WTC11 (cell line): ENCODE data around the gene RAB17.

Source experiments
- FOXJ3 ChIP-seq: sonication (generic); formaldehyde crosslinking; IDR thresholded peaks from 2 replicates; pipeline ENCODE4 v1.9.0; 2021; ENCODE audit warnings: missing genetic modification reagents, mild to moderate bottlenecking, borderline replicate concordance
- JUN ChIP-seq: sonication (generic); formaldehyde crosslinking; IDR thresholded peaks from 2 replicates; pipeline ENCODE4 v1.8.0; 2023; ENCODE audit warnings: mild to moderate bottlenecking, missing genetic modification reagents
- MYBL2 ChIP-seq: sonication (generic); formaldehyde crosslinking; IDR thresholded peaks from 2 replicates; pipeline ENCODE4 v1.8.1; 2023; ENCODE audit warnings: mild to moderate bottlenecking, moderate library complexity, missing genetic modification reagents
- NFE2L1 ChIP-seq: sonication (generic); formaldehyde crosslinking; IDR thresholded peaks from 2 replicates; pipeline ENCODE4 v1.8.1; 2023; ENCODE audit warnings: missing genetic modification reagents
- TEAD4 ChIP-seq: sonication (generic); formaldehyde crosslinking; IDR thresholded peaks from 2 replicates; pipeline ENCODE4 v1.8.0; 2022; ENCODE audit warnings: mild to moderate bottlenecking, missing genetic modification reagents
- TF ChIP-seq, protein P1 (sequence below): fragments of 200-600 bp; IDR thresholded peaks from 2 replicates; pipeline ENCODE4 v1.8.0; 2022; ENCODE audit warnings: antibody characterized with exemption
- TF ChIP-seq, protein P2 (sequence below): sonication (generic); formaldehyde crosslinking; IDR thresholded peaks from 2 replicates; pipeline ENCODE4 v1.8.0; 2022; ENCODE audit warnings: mild to moderate bottlenecking, missing genetic modification reagents
- TF ChIP-seq, protein P3 (sequence below): sonication (generic); formaldehyde crosslinking; IDR thresholded peaks from 2 replicates; pipeline ENCODE4 v1.8.1; 2023; ENCODE audit warnings: mild to moderate bottlenecking, missing genetic modification reagents
- TF ChIP-seq, protein P4 (sequence below): sonication (generic); formaldehyde crosslinking; IDR thresholded peaks from 2 replicates; pipeline ENCODE4 v1.8.0; 2023; ENCODE audit warnings: missing genetic modification reagents
- TF ChIP-seq, protein P5 (sequence below): sonication (generic); formaldehyde crosslinking; IDR thresholded peaks from 2 replicates; pipeline ENCODE4 v1.8.0; 2022; ENCODE audit warnings: missing genetic modification reagents
- TF ChIP-seq, protein P6 (sequence below): fragments of 250-450 bp; sonication (Bioruptor Pico); IDR thresholded peaks from 2 replicates; pipeline ENCODE4 v1.9.0; 2021; ENCODE audit warnings: mild to moderate bottlenecking
- TF ChIP-seq, protein P7 (sequence below): sonication (generic); formaldehyde crosslinking; IDR thresholded peaks from 2 replicates; pipeline ENCODE4 v1.8.1; 2023; ENCODE audit warnings: mild to moderate bottlenecking, moderate library complexity, missing genetic modification reagents

DNA sequence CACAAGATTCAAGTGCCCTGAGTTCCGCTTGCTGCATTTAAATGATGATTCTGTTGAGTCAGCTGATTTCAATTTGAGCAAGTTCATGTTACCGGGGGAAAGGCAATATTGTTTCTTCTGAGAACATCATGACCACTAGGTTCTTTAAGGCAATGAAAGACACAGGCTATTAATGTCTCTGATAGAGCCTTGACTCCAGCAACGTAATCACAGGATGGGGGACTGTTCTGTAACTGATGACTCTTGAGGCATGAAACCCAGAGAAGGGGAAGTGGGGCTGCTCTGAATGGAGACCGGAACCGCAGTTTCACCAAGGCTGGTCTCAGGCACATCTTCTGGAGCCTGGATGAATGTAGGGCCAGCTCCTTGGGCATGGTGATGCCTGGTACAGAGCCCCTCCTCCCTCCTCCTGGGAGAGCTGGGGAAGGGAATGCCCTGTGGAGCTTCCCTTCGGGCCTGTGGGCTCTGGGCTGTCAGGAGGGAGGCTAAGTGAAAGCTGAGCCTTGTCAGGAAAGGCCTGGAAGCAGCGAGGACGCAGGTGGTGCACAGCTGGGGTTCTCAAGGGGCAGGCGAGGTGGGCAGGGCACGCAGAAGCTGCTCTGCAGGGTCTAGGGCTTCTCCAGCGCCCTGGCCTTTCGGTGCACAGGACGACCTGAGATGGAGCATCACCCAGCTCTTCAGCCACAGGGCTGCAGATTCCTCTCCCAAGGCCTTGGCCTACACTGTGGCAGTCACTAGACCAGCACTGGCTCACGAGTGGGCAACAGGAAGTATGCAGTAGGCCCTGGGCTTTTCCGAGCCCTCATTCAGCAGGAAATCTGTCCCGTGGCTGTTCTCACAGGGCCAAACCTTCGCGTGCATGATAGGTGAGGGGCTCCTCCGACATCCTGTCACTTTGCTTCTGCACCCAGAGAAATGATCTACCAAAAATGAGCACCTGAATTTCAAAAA lies 60.8 kb downstream of the RAB17 start:
- TF ChIP-seq, protein P1, sequence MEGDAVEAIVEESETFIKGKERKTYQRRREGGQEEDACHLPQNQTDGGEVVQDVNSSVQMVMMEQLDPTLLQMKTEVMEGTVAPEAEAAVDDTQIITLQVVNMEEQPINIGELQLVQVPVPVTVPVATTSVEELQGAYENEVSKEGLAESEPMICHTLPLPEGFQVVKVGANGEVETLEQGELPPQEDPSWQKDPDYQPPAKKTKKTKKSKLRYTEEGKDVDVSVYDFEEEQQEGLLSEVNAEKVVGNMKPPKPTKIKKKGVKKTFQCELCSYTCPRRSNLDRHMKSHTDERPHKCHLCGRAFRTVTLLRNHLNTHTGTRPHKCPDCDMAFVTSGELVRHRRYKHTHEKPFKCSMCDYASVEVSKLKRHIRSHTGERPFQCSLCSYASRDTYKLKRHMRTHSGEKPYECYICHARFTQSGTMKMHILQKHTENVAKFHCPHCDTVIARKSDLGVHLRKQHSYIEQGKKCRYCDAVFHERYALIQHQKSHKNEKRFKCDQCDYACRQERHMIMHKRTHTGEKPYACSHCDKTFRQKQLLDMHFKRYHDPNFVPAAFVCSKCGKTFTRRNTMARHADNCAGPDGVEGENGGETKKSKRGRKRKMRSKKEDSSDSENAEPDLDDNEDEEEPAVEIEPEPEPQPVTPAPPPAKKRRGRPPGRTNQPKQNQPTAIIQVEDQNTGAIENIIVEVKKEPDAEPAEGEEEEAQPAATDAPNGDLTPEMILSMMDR: no peak
- TF ChIP-seq JUN (CRISPR knock-in tag): no peak
- TF ChIP-seq, protein P2, sequence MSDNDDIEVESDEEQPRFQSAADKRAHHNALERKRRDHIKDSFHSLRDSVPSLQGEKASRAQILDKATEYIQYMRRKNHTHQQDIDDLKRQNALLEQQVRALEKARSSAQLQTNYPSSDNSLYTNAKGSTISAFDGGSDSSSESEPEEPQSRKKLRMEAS: no peak
- no peak for TF ChIP-seq MYBL2 (CRISPR knock-in tag)
- no peak for TF ChIP-seq TEAD4 (CRISPR knock-in tag)
- TF ChIP-seq, protein P3, sequence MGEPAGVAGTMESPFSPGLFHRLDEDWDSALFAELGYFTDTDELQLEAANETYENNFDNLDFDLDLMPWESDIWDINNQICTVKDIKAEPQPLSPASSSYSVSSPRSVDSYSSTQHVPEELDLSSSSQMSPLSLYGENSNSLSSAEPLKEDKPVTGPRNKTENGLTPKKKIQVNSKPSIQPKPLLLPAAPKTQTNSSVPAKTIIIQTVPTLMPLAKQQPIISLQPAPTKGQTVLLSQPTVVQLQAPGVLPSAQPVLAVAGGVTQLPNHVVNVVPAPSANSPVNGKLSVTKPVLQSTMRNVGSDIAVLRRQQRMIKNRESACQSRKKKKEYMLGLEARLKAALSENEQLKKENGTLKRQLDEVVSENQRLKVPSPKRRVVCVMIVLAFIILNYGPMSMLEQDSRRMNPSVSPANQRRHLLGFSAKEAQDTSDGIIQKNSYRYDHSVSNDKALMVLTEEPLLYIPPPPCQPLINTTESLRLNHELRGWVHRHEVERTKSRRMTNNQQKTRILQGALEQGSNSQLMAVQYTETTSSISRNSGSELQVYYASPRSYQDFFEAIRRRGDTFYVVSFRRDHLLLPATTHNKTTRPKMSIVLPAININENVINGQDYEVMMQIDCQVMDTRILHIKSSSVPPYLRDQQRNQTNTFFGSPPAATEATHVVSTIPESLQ (CRISPR knock-in tag): no peak
- no peak for TF ChIP-seq NFE2L1
- TF ChIP-seq, protein P4, sequence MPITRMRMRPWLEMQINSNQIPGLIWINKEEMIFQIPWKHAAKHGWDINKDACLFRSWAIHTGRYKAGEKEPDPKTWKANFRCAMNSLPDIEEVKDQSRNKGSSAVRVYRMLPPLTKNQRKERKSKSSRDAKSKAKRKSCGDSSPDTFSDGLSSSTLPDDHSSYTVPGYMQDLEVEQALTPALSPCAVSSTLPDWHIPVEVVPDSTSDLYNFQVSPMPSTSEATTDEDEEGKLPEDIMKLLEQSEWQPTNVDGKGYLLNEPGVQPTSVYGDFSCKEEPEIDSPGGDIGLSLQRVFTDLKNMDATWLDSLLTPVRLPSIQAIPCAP: no peak
- TF ChIP-seq, protein P5, sequence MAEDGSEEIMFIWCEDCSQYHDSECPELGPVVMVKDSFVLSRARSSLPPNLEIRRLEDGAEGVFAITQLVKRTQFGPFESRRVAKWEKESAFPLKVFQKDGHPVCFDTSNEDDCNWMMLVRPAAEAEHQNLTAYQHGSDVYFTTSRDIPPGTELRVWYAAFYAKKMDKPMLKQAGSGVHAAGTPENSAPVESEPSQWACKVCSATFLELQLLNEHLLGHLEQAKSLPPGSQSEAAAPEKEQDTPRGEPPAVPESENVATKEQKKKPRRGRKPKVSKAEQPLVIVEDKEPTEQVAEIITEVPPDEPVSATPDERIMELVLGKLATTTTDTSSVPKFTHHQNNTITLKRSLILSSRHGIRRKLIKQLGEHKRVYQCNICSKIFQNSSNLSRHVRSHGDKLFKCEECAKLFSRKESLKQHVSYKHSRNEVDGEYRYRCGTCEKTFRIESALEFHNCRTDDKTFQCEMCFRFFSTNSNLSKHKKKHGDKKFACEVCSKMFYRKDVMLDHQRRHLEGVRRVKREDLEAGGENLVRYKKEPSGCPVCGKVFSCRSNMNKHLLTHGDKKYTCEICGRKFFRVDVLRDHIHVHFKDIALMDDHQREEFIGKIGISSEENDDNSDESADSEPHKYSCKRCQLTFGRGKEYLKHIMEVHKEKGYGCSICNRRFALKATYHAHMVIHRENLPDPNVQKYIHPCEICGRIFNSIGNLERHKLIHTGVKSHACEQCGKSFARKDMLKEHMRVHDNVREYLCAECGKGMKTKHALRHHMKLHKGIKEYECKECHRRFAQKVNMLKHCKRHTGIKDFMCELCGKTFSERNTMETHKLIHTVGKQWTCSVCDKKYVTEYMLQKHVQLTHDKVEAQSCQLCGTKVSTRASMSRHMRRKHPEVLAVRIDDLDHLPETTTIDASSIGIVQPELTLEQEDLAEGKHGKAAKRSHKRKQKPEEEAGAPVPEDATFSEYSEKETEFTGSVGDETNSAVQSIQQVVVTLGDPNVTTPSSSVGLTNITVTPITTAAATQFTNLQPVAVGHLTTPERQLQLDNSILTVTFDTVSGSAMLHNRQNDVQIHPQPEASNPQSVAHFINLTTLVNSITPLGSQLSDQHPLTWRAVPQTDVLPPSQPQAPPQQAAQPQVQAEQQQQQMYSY (CRISPR knock-in tag): no peak
- TF ChIP-seq FOXJ3 (CRISPR knock-in tag): no peak
- TF ChIP-seq, protein P6, sequence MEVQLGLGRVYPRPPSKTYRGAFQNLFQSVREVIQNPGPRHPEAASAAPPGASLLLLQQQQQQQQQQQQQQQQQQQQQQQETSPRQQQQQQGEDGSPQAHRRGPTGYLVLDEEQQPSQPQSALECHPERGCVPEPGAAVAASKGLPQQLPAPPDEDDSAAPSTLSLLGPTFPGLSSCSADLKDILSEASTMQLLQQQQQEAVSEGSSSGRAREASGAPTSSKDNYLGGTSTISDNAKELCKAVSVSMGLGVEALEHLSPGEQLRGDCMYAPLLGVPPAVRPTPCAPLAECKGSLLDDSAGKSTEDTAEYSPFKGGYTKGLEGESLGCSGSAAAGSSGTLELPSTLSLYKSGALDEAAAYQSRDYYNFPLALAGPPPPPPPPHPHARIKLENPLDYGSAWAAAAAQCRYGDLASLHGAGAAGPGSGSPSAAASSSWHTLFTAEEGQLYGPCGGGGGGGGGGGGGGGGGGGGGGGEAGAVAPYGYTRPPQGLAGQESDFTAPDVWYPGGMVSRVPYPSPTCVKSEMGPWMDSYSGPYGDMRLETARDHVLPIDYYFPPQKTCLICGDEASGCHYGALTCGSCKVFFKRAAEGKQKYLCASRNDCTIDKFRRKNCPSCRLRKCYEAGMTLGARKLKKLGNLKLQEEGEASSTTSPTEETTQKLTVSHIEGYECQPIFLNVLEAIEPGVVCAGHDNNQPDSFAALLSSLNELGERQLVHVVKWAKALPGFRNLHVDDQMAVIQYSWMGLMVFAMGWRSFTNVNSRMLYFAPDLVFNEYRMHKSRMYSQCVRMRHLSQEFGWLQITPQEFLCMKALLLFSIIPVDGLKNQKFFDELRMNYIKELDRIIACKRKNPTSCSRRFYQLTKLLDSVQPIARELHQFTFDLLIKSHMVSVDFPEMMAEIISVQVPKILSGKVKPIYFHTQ (CRISPR knock-in tag): no peak
- TF ChIP-seq, protein P7, sequence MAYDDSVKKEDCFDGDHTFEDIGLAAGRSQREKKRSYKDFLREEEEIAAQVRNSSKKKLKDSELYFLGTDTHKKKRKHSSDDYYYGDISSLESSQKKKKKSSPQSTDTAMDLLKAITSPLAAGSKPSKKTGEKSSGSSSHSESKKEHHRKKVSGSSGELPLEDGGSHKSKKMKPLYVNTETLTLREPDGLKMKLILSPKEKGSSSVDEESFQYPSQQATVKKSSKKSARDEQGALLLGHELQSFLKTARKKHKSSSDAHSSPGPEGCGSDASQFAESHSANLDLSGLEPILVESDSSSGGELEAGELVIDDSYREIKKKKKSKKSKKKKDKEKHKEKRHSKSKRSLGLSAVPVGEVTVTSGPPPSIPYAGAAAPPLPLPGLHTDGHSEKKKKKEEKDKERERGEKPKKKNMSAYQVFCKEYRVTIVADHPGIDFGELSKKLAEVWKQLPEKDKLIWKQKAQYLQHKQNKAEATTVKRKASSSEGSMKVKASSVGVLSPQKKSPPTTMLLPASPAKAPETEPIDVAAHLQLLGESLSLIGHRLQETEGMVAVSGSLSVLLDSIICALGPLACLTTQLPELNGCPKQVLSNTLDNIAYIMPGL (CRISPR knock-in tag): no peak
